ENCODE data around the gene TOE1. TPM values are rescaled to one million over a fixed set of nuclear protein-coding genes. Genes with fewer than 3 reads are reported as not detected.

TOE1 gene
- total and polyA plus RNA-seq, 11 donors: 2.2 to 7.9 (median 3.7) TPM

GRCh38 chr1:45319761-45320160 lies 20.2 kb upstream of the TOE1 start:
- no peak for TF ChIP-seq POLR2A (IDR thresholded peaks at IDR 0.05)
- TF ChIP-seq CTCF (IDR thresholded peaks at IDR 0.05): no peak
- no peak overlapping the region for H3K4me3 ChIP-seq
- no peak for ATAC-seq
- intact Hi-C loops (cut with DNase I): no loop called here
- no peaks in the 10 kb centered on the region for H3K27me3 ChIP-seq
- no peak for DNase-seq
- 78 to 84% (median 81%) methylated on average over 4 of the region's 4 CpGs for WGBS, 4 donors
- H3K9me3 ChIP-seq: no peaks in the 10 kb centered on the region
- no peaks in the 10 kb centered on the region for H3K36me3 ChIP-seq
- no peaks in the 10 kb centered on the region for H3K4me1 ChIP-seq
- no peak overlapping the region for H3K27ac ChIP-seq

DNA sequence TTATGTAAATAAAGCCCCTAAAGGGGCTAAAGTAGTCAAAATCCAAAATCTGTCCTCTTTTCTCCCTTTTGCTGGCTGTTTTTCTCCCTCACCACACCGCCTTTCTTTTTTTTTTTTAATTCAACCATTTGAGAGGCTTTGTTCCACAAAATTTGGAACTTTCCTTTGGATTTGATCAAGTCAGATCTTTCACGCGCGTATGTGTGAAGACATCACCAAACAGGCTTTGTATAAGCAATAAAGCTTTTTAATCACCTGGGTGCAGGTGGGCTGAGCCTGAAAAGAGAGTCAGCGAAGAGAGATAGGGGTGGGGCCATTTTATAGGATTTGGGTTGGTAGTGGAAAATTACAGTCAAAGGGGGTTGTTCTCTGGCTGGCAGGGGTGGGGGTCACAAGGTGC lies 18.5 kb upstream of the TOE1 start:
- WGBS, 4 donors: 86 to 89% (median 87%) methylated on average over 5 of the region's 5 CpGs
- intact Hi-C loops (cut with DNase I): no loop called here

GRCh38 chr1:45322486-45323040 lies 17.4 kb upstream of the TOE1 start:
- 83 to 89% (median 88%) methylated on average over 10 of the region's 10 CpGs for WGBS, 4 donors
- H3K4me1 ChIP-seq: peaks cover 0 to 12% (median 9%) of the 10 kb centered on the region in 12 donors
- TF ChIP-seq CTCF (IDR thresholded peaks at IDR 0.05) (no peak), POLR2A (IDR thresholded peaks at IDR 0.05) (no peak)
- no peak for DNase-seq
- no peak overlapping the region for H3K4me3 ChIP-seq
- no peak for ATAC-seq
- H3K9me3 ChIP-seq: no peaks in the 10 kb centered on the region
- peaks cover 0 to 4% (median 0%) of the 10 kb centered on the region in 9 donors for H3K27me3 ChIP-seq
- no peaks in the 10 kb centered on the region for H3K36me3 ChIP-seq
- intact Hi-C loops (cut with DNase I): no loop called here
- H3K27ac ChIP-seq: no peak overlapping the region

More for the DNA sequence above, 18.5 kb upstream of the TOE1 start:
- Histone ChIP-seq H3K9me3 (no peaks in the 10 kb centered on the region), H3K4me1 (peaks cover 0 to under 1% (median 0%) of the 10 kb centered on the region in 12 donors), H3K36me3 (no peaks in the 10 kb centered on the region), H3K27me3 (no peaks in the 10 kb centered on the region), H3K4me3 (no peak overlapping the region), H3K27ac (no peak overlapping the region)
- no peak for ATAC-seq
- DNase-seq: no peak
- TF ChIP-seq POLR2A (IDR thresholded peaks at IDR 0.05) (no peak), CTCF (IDR thresholded peaks at IDR 0.05) (no peak)

DNA sequence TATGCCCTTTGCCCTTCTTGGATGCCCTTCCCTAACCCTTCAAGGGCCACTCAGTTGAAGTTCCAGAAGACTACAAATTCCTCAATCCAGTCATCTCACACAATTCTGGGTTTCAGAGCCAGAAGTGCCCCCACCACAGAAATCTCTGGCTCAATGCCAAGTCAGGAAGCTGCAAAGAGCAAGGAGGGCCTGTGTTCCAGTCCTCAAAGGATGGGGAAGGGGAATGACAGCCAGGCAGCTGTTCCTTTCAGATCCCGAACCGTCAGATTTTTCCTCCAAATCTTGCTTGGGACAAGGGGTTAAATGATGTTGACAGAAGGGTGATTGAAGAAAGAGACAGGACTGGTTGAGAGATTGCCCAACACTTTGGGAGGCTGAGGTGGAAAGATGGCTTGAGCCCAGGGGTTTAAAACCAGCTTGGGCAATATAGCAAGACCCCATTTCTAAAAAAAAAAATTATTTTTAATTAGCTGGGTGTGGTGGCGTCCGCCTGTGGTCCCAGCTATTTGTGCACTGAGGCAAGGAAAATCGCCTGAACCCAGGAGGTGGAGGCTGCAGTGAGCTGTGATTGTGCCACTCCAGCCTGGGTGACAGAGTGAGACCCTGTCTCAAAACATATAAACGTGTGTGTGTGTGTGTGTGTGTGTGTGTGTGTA lies 14.0 kb upstream of the TOE1 start:
- Histone ChIP-seq H3K27ac (no peak overlapping the region), H3K27me3 (peaks cover 0 to 6% (median 0%) of the 10 kb centered on the region in 9 donors), H3K9me3 (no peaks in the 10 kb centered on the region), H3K4me1 (peaks cover 0 to 18% (median 9%) of the 10 kb centered on the region in 12 donors), H3K4me3 (peak overlapping the region in 3 of 12 donors; percentile 52 to 57 (median 56)), H3K36me3 (peaks cover 0 to 22% (median 12%) of the 10 kb centered on the region in 9 donors)
- TF ChIP-seq CTCF (IDR thresholded peaks at IDR 0.05): no peak
- no peak for TF ChIP-seq POLR2A (IDR thresholded peaks at IDR 0.05)
- ATAC-seq (no peak), DNase-seq (no peak)
- intact Hi-C loops (cut with DNase I): no loop called here
- WGBS, 4 donors: 54 to 62% (median 58%) methylated on average over 6 of the region's 6 CpGs

All from heart left ventricle (tissue), 16 donors.